Measurements from ENCODE around the gene SPAG16.

DNA sequence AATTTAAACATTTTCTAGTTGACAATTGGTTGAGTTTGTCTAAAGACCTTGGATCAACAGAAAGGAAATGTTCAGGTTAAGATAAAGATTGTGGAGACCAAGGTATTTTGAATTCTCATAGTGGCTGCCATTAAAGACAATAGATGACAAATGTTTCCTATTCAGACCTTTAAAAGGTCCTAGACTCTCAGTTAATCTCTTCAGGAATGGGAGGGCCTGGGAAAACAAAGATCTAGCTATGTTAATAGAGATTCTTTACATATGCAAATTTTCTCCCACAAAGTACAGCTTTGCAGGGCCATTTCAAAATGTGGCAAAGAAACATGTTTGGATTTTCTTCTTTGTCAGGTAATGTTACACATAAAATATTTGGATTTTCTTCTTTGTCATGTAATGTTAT, 403.9 kb downstream of the SPAG16 start:
- no peak for TF ChIP-seq POLR2A (IDR thresholded peaks at IDR 0.05)
- TF ChIP-seq, protein P1, sequence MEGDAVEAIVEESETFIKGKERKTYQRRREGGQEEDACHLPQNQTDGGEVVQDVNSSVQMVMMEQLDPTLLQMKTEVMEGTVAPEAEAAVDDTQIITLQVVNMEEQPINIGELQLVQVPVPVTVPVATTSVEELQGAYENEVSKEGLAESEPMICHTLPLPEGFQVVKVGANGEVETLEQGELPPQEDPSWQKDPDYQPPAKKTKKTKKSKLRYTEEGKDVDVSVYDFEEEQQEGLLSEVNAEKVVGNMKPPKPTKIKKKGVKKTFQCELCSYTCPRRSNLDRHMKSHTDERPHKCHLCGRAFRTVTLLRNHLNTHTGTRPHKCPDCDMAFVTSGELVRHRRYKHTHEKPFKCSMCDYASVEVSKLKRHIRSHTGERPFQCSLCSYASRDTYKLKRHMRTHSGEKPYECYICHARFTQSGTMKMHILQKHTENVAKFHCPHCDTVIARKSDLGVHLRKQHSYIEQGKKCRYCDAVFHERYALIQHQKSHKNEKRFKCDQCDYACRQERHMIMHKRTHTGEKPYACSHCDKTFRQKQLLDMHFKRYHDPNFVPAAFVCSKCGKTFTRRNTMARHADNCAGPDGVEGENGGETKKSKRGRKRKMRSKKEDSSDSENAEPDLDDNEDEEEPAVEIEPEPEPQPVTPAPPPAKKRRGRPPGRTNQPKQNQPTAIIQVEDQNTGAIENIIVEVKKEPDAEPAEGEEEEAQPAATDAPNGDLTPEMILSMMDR (IDR thresholded peaks at IDR 0.05) = no peak
